IPS-NIHi7 (cell line): ENCODE data around the gene SCLT1.
"Not testable (repeated sequence)": the region's sequence is repeated elsewhere in the genome, so short reads cannot be mapped to it uniquely, and the experiment has no call there.

Experiments used
- DNase-seq: peaks from one replicate; pipeline ENCODE4 v3.0.0; 2012; ENCODE audit warnings: mixed read lengths; ENCODE audit errors: extremely low spot score

The SCLT1 gene

GRCh38 chr4:129077326-129077725 is 16.0 kb downstream of the SCLT1 start:
- DNase-seq, result no peak

GRCh38 chr4:129069537-129069936 is 23.8 kb downstream of the SCLT1 start:
- DNase-seq, result not testable (repeated sequence)

- no peak for DNase-seq
Observed at GRCh38 chr4:129064717-129065116, 28.6 kb downstream of the SCLT1 start.

GRCh38 chr4:129063640-129064039 is 29.7 kb downstream of the SCLT1 start:
- DNase-seq, result no peak

DNA sequence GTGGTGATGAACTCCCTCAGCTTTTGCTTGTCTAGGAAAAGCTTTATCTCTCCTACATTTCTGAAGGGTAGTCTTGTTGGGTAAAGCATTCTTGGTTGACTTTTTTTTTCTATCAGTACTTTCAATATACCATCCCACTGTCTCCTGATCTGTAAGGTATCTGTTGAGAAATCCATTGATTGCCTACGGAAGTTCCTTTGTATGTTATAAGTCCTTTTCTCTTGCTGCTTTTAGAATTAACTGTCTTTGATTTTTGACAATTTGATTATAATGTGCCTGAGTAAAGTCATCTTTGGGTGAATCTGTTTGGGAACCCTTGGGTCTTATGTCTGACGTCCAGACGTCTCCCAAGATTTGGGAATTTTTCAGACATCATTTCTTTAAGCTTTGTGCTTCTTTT is 30.8 kb downstream of the SCLT1 start:
- DNase-seq, result no peak

DNA sequence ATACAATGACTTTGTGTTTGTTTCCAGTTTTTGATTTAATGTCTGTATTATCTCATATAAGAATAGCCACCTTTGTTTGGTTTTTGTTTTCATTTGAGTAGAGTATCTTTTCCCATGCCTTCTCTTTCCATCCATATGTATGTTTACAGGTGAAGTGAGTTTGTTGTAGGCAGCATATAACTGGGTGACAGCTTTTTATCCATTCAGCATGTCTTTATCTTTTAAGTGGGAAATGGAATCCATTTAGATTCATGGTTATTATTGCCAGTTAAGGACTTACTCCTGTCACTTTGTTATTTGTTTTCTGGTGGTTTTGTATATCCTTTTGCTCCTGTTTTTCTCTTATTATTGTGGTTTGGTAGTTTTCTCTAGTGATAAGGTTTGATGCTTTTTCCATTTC is 34.3 kb downstream of the SCLT1 start:
- DNase-seq, result no peak

- DNase-seq, result no peak
Observed at GRCh38 chr4:129046055-129046959, 47.0 kb downstream of the SCLT1 start.

- no peak for DNase-seq
Observed at GRCh38 chr4:129043523-129043922, 49.8 kb downstream of the SCLT1 start.

GRCh38 chr4:129040471-129040870 is 52.9 kb downstream of the SCLT1 start:
- no peak for DNase-seq

DNA sequence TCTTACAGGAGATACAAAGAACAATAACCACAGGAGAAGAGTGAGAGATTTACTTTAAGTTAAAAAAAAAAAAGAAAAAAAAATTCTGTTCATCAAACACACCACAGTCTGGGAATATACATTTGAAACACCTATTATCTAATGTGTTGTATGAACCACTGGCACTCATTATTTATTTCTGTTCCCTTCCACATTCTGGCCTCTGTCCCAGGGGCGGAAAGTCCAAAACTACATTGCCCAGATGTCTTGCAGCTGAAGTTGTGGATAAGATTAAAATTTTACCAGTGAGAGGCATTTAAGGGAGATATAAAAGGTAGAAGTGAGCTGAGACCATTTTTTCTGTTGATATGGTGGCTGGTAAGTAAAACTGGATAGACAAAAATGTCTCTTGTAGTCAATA is 56.2 kb downstream of the SCLT1 start:
- no peak for DNase-seq

- DNase-seq, result no peak
Observed at GRCh38 chr4:129014566-129015509, 78.5 kb downstream of the SCLT1 start.

DNA sequence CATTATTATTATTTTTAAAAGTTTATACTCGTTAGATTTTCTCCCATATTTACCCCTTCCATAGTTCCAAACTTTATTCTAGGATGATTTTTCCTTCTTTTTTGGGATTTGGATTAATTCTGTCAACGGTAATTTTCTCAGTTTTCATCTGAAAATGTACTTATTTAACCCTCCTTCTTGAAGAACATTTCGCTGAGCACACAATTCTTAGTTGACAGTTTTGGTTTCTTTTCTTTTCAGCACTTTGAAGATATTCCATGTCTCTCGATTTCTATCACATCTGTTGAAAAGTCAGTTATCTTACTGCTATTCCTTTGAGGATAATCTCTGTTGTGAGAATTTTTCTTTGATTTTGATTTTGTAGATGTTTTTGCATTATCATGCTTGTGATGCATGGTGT is 85.2 kb downstream of the SCLT1 start:
- DNase-seq, result no peak

DNA sequence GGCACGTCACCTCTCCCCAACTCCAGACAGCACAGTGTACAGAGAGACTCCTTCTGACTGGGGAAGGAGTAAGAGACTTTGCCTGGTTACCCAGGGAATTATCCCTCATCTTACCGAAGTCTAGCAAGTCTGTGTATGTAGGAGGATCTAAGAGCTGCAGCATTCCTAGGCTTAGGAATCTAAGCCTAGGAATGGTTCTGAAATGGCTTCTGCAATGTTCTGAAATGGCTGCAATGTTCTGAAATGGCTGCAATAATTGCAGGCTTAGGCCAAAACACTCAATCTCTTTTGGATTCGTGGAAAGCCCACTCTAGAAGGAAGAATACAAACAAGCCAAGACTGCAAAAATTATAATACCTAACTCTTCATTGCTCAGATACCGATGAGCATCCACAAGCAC is 106.4 kb downstream of the SCLT1 start:
- no peak for DNase-seq

GRCh38 chr4:128986019-128986418 is 107.3 kb downstream of the SCLT1 start:
- DNase-seq, result no peak

DNA sequence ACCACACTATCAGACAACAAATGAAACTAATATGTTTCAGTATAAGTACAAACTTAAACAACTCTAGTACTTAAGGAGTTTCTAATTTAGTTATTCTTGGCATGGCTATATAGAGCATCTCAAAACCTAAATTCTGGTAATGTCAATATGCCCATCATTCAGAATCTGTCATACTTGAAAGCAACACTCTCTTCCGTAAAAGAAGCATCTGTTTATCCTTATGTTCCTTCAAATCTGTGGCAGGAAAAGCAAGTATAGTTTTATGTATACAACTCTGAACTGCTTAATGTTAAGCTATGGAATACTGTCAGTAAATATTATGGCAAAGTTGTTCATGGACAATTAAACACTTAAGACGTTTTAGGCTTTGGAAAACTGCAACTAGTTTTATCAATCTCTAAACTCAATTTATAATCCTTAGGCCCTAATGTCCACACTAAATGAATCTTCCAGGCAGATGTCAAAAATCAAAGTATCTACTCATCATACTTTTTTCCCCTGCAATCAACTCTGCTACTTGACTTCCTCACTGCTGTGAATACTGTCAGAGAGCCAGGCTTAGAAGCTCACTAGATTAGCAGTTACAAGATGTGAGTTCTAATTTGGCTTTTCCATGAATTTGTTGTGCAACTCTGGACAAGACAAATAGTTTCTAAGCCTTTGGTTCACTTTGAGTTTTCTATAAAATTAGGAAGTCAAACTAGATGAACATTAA is 109.4 kb downstream of the SCLT1 start:
- DNase-seq, result no peak

DNA sequence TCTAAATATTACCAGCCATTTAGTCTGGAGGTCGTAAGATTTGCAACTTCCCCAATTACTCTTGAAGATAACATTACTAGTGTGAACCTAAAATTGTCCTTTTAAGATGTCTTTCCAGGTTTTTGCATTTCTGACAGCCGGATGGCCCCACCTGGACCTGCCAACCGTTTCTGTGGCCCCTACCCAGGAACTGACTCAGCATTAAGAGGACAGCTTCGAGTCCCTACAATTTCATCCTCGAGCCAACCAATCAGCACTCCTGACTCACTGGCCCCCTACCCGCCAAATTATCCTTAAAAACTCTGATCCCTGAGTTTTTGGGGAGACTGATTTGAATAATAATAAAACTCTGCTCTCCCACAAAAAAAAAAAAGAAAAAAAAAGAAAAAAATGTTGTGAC is 112.0 kb downstream of the SCLT1 start:
- no peak for DNase-seq

- DNase-seq, result no peak
Observed at GRCh38 chr4:128980816-128981326, 112.5 kb downstream of the SCLT1 start.

GRCh38 chr4:128979934-128980333 is 113.4 kb downstream of the SCLT1 start:
- DNase-seq, result no peak

- no peak for DNase-seq
Observed at GRCh38 chr4:128978985-128979384, 114.4 kb downstream of the SCLT1 start.

DNA sequence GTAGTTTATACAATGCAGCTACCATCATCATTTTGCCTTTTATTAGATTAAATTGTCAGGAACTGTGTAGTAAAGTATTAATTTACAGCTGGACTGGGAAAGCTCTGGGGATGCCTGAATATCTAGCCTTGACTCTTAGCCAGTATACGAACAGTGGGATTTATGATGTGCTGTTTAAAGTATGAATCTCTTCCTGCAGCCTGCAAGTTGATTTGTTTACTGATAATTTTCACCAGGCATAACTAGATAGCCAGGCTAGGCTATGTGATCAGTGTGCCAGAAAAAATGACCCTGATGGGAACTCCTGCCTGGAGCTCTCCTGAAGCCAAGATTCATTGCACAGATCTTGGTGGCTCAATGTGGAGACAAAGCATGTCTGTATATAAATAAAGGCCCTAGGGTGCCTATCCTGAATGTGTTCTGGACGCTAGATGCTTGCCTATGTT is 119.2 kb downstream of the SCLT1 start:
- DNase-seq, result no peak

DNA sequence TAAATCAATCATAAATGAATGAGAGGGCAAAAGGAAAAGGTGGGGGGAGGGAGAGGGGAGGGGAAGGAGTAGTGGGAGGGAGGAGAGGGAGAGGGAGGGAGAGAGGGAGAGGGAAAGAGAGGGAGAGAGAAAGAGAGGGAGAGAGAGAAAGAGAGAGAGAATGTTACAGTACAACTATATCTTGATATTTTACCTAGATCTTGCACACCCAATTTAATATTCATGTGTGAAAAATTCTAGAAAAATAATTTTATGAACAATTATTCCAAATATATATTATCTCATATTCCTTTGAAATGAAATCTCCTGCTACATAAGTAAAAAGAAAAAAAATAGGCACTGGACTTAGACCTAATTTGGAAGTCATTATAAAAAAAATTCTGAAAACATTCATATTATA is 120.0 kb downstream of the SCLT1 start:
- no peak for DNase-seq

DNA sequence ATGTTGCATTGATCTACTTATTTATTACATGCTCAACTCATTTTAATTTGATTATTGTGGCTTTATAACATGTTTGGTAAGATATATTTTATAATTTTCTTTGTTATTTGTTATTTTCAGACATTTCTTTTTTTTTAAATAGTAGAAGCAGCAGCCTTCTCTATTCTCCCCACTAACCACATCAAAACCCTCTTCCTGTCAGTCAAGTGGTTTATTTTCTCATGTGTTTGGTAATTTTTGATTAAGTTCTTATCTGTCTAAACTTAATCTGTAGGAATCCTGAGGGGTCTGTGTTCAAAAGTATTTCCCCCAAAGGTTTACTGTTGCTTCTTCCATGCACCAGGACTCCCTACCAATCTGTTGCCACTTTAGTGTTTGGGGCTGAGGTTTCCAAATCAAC is 131.9 kb downstream of the SCLT1 start:
- no peak for DNase-seq
